A549 (cell line): ENCODE data around the gene USP44. TPM values are rescaled to one million over a fixed set of nuclear protein-coding genes. Genes with fewer than 3 reads are reported as not detected.

Experiments used
- ATAC-seq, 2 experiments: fragments of 200-7000 bp in 1 of 2; fragments of >200 bp in 1 of 2; cut with Nextera tagmentation in 1 of 2; cut with Tn5 transposase in 1 of 2; 3 replicates each; pipeline versions ENCODE4 v1.8.0 to v1.9.1; 2018 to 2020; ENCODE audit warnings: mild to moderate bottlenecking in 1 of 2, moderate library complexity in 1 of 2
- CTCF ChIA-PET: fragments of 300-600 bp; sonication (Branson Sonifier 250); formaldehyde crosslinking; extraction: SDS; loops from one replicate; lab custom pipeline; 2021; ENCODE audit warnings: antibody characterized with exemption, inconsistent platforms; lab: Yijun Ruan, JAX
- POLR2A ChIA-PET: fragments of 350-600 bp; formaldehyde crosslinking; extraction: SDS; loops from one replicate; lab custom pipeline; 2021; ENCODE audit warnings: antibody characterized with exemption, inconsistent platforms; lab: Yijun Ruan, JAX
- DNase-seq, 2 experiments: peaks; one replicate each; pipeline versions ENCODE4 v3.0.0 to v3.0.0-alpha.2; 2011 to 2016; ENCODE audit warnings: low read depth in 1 of 2, low spot score in 1 of 2
- FAIRE-seq: peaks from 2 replicates; lab custom pipeline; 2011; peaks lifted over from hg19 to GRCh38; lab: Jason Lieb, UNC
- H3K27ac ChIP-seq, 2 experiments: fragments of >200 bp; sonication (Bioruptor Twin); formaldehyde crosslinking; 3 replicates each; pipeline ENCODE4 v1.5.1; 2016 to 2017
- H3K4me1 ChIP-seq: fragments of >200 bp; sonication (Bioruptor Twin); formaldehyde crosslinking; 3 replicates; pipeline ENCODE4 v1.6.1; 2016
- H3K4me2 ChIP-seq: fragments of >200 bp; sonication (Bioruptor Twin); formaldehyde crosslinking; 3 replicates; pipeline ENCODE4 v1.6.1; 2016
- H3K4me3 ChIP-seq: fragments of >200 bp; sonication (Bioruptor Twin); formaldehyde crosslinking; 3 replicates; pipeline ENCODE4 v1.5.1; 2016
- H3K9me3 ChIP-seq: fragments of >200 bp; sonication (Bioruptor Twin); formaldehyde crosslinking; 3 replicates; pipeline ENCODE4 v1.6.1; 2016
- CBX2 ChIP-seq: fragments of 200-600 bp; sonication (generic); IDR thresholded peaks from 2 replicates; pipeline ENCODE4 v1.6.1; 2016; ENCODE audit warnings: low read depth, mild to moderate bottlenecking, borderline replicate concordance
- CHD2 ChIP-seq: fragments of 150-350 bp; IDR thresholded peaks from 2 replicates; pipeline ENCODE4 v1.6.1; 2014; ENCODE audit warnings: low read length; ENCODE audit not compliant: partially characterized antibody
- EHF ChIP-seq: fragments of 250-450 bp; sonication (Bioruptor Pico); IDR thresholded peaks from 2 replicates; pipeline ENCODE4 v1.5.0; 2020; ENCODE audit warnings: mild to moderate bottlenecking
- EHMT2 ChIP-seq: fragments of 200-600 bp; sonication (generic); IDR thresholded peaks from 2 replicates; pipeline ENCODE4 v1.6.1; 2016; ENCODE audit warnings: antibody characterized with exemption, low read depth, mild to moderate bottlenecking, moderate library complexity
- EP300 ChIP-seq, 2 experiments: fragments of >200 bp; sonication (Bioruptor Twin); formaldehyde crosslinking; IDR thresholded peaks; 2 replicates in 1 of 2; 3 replicates in 1 of 2; pipeline ENCODE4 v1.6.1; 2016 to 2017
- ESRRA ChIP-seq: fragments of 150-350 bp; IDR thresholded peaks from 2 replicates; pipeline ENCODE4 v1.6.1; 2014; ENCODE audit warnings: mild to moderate bottlenecking, low read length, borderline replicate concordance
- HDAC2 ChIP-seq: fragments of 200-600 bp; sonication (generic); IDR thresholded peaks from 2 replicates; pipeline ENCODE4 v1.6.1; 2016
- HOXA7 ChIP-seq: fragments of 250-450 bp; sonication (Bioruptor Pico); IDR thresholded peaks from 2 replicates; pipeline ENCODE4 v1.5.0; 2020; ENCODE audit warnings: mild to moderate bottlenecking, moderate library complexity
- JUNB ChIP-seq: fragments of >200 bp; sonication (Bioruptor Twin); formaldehyde crosslinking; IDR thresholded peaks from 2 replicates; pipeline ENCODE4 v1.6.1; 2016
- MAFK ChIP-seq: fragments of 450-650 bp; IDR thresholded peaks from 2 replicates; pipeline ENCODE4 v1.6.1; 2014; ENCODE audit not compliant: partially characterized antibody
- MYC ChIP-seq: IDR thresholded peaks from 2 replicates; pipeline ENCODE4 v1.6.1; 2012; ENCODE audit warnings: mild to moderate bottlenecking, inconsistent platforms, low read length, improper control_type of control experiment, borderline replicate concordance
- NFE2L2 ChIP-seq: fragments of 150-350 bp; conservative IDR thresholded peaks from 2 replicates; pipeline ENCODE4 v1.6.1; 2014; ENCODE audit warnings: low read length
- NPAS2 ChIP-seq: fragments of 250-450 bp; sonication (Bioruptor Pico); IDR thresholded peaks from 2 replicates; pipeline ENCODE4 v1.8.0; 2022; ENCODE audit warnings: mild to moderate bottlenecking, moderate library complexity, borderline replicate concordance
- POLR2AphosphoS2 ChIP-seq: conservative IDR thresholded peaks from 2 replicates; pipeline ENCODE4 v1.6.1; 2012; ENCODE audit warnings: low read length, improper control_type of control experiment, inconsistent platforms
- RARB ChIP-seq: fragments of 250-450 bp; sonication (Bioruptor Pico); IDR thresholded peaks from 2 replicates; pipeline ENCODE4 v1.8.0; 2021; ENCODE audit warnings: mild to moderate bottlenecking, moderate library complexity
- RCOR1 ChIP-seq: fragments of 150-350 bp; IDR thresholded peaks from 2 replicates; pipeline ENCODE4 v1.6.1; 2014; ENCODE audit warnings: antibody characterized with exemption, low read length, low read depth
- SMC3 ChIP-seq: fragments of >200 bp; sonication (Bioruptor Twin); formaldehyde crosslinking; IDR thresholded peaks from 3 replicates; pipeline ENCODE4 v1.6.1; 2018; ENCODE audit warnings: inconsistent platforms
- SREBF2 ChIP-seq: fragments of 450-650 bp; IDR thresholded peaks from 2 replicates; pipeline ENCODE4 v1.6.1; 2014; ENCODE audit warnings: mild to moderate bottlenecking, moderate library complexity
- TFCP2L1 ChIP-seq: fragments of 250-450 bp; sonication (Bioruptor Pico); IDR thresholded peaks from 2 replicates; pipeline ENCODE4 v1.5.0; 2021; ENCODE audit warnings: mild to moderate bottlenecking
- TP53 ChIP-seq: fragments of 250-450 bp; sonication (Bioruptor Pico); IDR thresholded peaks from 2 replicates; pipeline ENCODE4 v1.5.0; 2021; ENCODE audit warnings: mild to moderate bottlenecking, moderate library complexity
- ZC3H11A ChIP-seq: fragments of 450-650 bp; IDR thresholded peaks from 2 replicates; pipeline ENCODE4 v1.6.1; 2014; ENCODE audit warnings: antibody characterized with exemption, mild to moderate bottlenecking
- ZFP36 ChIP-seq: fragments of 450-650 bp; IDR thresholded peaks from 2 replicates; pipeline ENCODE4 v1.6.1; 2014; ENCODE audit warnings: borderline replicate concordance; ENCODE audit not compliant: partially characterized antibody
- ZNF302 ChIP-seq: fragments of 250-450 bp; sonication (Bioruptor Pico); IDR thresholded peaks from 2 replicates; pipeline ENCODE4 v1.9.0; 2021; ENCODE audit warnings: inconsistent platforms, mild to moderate bottlenecking, moderate library complexity
- ZSCAN20 ChIP-seq: fragments of 250-450 bp; sonication (Bioruptor Pico); IDR thresholded peaks from 2 replicates; pipeline ENCODE4 v1.8.0; 2022; ENCODE audit warnings: mild to moderate bottlenecking, moderate library complexity
- WGBS: methylation state at CpG from one replicate; pipeline ENCODE4 v1.1.6; 2017; ENCODE audit errors: missing lambda C conversion rate; 5-methylcytosine and 5-hydroxymethylcytosine counted together
- polyA plus RNA-seq, 4 experiments: library from polyadenylated mRNA; depleted of rRNA in 3 of 4; stranded (reverse); fragments of >200 nt; fragmentation: RNase III in 1 of 4; extraction: RNeasy Plus Mini Kit Qiagen cat#74134 plus additional on column Dnase treatment in 1 of 4; gene quantifications; 2 replicates in 3 of 4; 3 replicates in 1 of 4; pipeline ENCODE4 v1.2.3, GENCODE V29; 2011 to 2017
- TF ChIP-seq, protein P1 (sequence below): IDR thresholded peaks from 2 replicates; pipeline ENCODE4 v1.6.1; 2012
- TF ChIP-seq, protein P2 (sequence below): fragments of 200-600 bp; sonication (generic); IDR thresholded peaks from 2 replicates; pipeline ENCODE4 v1.6.1; 2016; ENCODE audit warnings: antibody characterized with exemption, mild to moderate bottlenecking, moderate library complexity
- TF ChIP-seq, protein P3 (sequence below): fragments of 250-450 bp; sonication (Bioruptor Pico); IDR thresholded peaks from 2 replicates; pipeline ENCODE4 v1.5.0; 2020; ENCODE audit warnings: low read depth, mild to moderate bottlenecking, moderate library complexity

Gene USP44
- polyA plus RNA-seq, 2 of the 4 experiments (the other 2 are of a cell fraction) = 0.59 to 3.1 TPM

DNA sequence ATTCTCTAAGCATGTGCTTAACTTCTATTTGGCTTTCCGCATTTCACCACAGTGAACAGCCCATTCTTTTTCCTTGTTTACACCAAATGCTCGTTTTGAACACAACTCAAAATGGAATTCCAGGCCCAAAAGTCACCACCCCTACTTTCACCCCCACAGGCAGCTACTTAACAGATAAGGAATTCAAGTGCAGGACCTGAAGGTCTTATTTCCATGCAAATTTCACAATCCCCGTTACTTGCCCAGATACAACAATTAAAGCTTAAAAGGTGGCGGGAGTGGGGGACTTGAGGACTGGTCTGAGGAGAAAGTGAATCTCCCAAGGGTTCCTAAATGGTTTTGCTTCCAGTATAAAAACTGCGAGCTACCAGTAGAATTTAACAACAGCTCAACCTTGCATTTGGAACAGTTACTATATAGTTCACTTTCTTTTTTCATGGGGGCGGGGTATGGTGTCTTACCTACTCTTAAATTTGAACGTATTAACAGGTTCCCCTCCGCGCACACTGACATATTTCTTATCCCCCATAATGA is 3.7 kb downstream of the USP44 start:
- no peak for ATAC-seq
- H3K4me2 ChIP-seq = peak overlapping the region; percentile 85
- no peak for FAIRE-seq
- peaks cover 11% of the 10 kb centered on the region for H3K9me3 ChIP-seq
- TF ChIP-seq TFCP2L1 = no peak
- TF ChIP-seq CHD2 = no peak
- no peak for TF ChIP-seq ESRRA
- no peak for TF ChIP-seq NFE2L2
- no peak for TF ChIP-seq HOXA7 (CRISPR knock-in tag)
- no peak for TF ChIP-seq EHMT2
- no peak for TF ChIP-seq JUNB
- TF ChIP-seq RCOR1 = no peak
- TF ChIP-seq RARB (CRISPR knock-in tag) = no peak
- TF ChIP-seq MYC = no peak
- TF ChIP-seq, protein P1, sequence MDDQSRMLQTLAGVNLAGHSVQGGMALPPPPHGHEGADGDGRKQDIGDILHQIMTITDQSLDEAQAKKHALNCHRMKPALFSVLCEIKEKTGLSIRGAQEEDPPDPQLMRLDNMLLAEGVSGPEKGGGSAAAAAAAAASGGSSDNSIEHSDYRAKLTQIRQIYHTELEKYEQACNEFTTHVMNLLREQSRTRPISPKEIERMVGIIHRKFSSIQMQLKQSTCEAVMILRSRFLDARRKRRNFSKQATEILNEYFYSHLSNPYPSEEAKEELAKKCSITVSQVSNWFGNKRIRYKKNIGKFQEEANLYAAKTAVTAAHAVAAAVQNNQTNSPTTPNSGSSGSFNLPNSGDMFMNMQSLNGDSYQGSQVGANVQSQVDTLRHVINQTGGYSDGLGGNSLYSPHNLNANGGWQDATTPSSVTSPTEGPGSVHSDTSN = no peak
- TF ChIP-seq, protein P2, sequence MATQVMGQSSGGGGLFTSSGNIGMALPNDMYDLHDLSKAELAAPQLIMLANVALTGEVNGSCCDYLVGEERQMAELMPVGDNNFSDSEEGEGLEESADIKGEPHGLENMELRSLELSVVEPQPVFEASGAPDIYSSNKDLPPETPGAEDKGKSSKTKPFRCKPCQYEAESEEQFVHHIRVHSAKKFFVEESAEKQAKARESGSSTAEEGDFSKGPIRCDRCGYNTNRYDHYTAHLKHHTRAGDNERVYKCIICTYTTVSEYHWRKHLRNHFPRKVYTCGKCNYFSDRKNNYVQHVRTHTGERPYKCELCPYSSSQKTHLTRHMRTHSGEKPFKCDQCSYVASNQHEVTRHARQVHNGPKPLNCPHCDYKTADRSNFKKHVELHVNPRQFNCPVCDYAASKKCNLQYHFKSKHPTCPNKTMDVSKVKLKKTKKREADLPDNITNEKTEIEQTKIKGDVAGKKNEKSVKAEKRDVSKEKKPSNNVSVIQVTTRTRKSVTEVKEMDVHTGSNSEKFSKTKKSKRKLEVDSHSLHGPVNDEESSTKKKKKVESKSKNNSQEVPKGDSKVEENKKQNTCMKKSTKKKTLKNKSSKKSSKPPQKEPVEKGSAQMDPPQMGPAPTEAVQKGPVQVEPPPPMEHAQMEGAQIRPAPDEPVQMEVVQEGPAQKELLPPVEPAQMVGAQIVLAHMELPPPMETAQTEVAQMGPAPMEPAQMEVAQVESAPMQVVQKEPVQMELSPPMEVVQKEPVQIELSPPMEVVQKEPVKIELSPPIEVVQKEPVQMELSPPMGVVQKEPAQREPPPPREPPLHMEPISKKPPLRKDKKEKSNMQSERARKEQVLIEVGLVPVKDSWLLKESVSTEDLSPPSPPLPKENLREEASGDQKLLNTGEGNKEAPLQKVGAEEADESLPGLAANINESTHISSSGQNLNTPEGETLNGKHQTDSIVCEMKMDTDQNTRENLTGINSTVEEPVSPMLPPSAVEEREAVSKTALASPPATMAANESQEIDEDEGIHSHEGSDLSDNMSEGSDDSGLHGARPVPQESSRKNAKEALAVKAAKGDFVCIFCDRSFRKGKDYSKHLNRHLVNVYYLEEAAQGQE = no peak
- no peak for TF ChIP-seq POLR2AphosphoS2
- no peak for TF ChIP-seq CBX2
- TF ChIP-seq ZNF302 (CRISPR knock-in tag) = no peak
- TF ChIP-seq, protein P3, sequence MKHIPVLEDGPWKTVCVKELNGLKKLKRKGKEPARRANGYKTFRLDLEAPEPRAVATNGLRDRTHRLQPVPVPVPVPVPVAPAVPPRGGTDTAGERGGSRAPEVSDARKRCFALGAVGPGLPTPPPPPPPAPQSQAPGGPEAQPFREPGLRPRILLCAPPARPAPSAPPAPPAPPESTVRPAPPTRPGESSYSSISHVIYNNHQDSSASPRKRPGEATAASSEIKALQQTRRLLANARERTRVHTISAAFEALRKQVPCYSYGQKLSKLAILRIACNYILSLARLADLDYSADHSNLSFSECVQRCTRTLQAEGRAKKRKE (CRISPR knock-in tag) = no peak
- TF ChIP-seq SMC3 = no peak
- CTCF ChIA-PET = interaction anchor here (0.8 to 1.3 kb wide), 3 partner anchors 8 to 301 kb away, joined by 3 to 8 read pairs (median 3); no protein-coding TSS in a partner anchor
- POLR2A ChIA-PET = interaction anchor here (0.6 kb wide), 1 partner anchor 544 kb away, joined by 3 read pairs; the partner anchor contains the start of gene NDUFA12
- no peak for DNase-seq
- no peak overlapping the region for H3K27ac ChIP-seq
- no peaks in the 10 kb centered on the region for H3K4me1 ChIP-seq
- WGBS = 89% methylated on average over 9 of the region's 9 CpGs
- peak overlapping the region; percentile 88; the same call in 2 of the 3 replicates for H3K4me3 ChIP-seq

DNA sequence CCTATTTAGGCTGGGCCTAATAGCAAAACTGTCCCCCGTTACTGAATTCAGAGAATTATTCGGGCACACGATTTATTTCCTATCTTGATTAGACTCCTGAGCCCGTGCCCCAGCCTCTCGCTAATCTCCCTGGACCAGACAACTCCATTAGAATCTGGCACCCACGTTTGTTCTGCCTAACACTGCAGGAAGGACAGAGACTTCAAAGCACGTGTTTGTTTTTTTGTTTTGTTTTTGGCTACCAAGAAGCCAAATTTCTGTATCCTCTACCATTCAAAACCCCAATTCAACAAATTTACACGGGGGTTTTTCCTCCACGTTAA is 4.8 kb downstream of the USP44 start:
- H3K9me3 ChIP-seq = peaks cover 11% of the 10 kb centered on the region
- no peak overlapping the region for H3K4me3 ChIP-seq
- H3K27ac ChIP-seq = no peak overlapping the region
- POLR2A ChIA-PET = no interaction called here
- no peaks in the 10 kb centered on the region for H3K4me1 ChIP-seq
- FAIRE-seq (no peak), DNase-seq (no peak), ATAC-seq (no peak)
- no peak overlapping the region for H3K4me2 ChIP-seq
- CTCF ChIA-PET = no interaction called here
- 86% methylated on average over 9 of the region's 9 CpGs for WGBS
- no peak for TF ChIP-seq SREBF2
- TF ChIP-seq TP53 (CRISPR knock-in tag) = no peak
- no peak for TF ChIP-seq EHMT2
- TF ChIP-seq MAFK = no peak
- TF ChIP-seq ZFP36 = no peak
- TF ChIP-seq ZC3H11A = no peak
- TF ChIP-seq EP300 (IDR thresholded peaks at IDR 0.05) = no peak
- TF ChIP-seq HDAC2 = no peak
- TF ChIP-seq, protein P2 = no peak
- no peak for TF ChIP-seq EHF
- no peak for TF ChIP-seq NFE2L2
- TF ChIP-seq MYC = no peak
- TF ChIP-seq, protein P1 = no peak
- TF ChIP-seq NPAS2 = no peak
- TF ChIP-seq ZSCAN20 = no peak
